GM19193 (cell line): ENCODE measurements around the gene RAPGEFL1.

Source experiments
- POLR2A ChIP-seq: IDR thresholded peaks from 4 replicates; pipeline ENCODE4 v1.6.1; 2011; ENCODE audit not compliant: insufficient read depth, insufficient read length; ENCODE audit errors: extremely low read depth

The RAPGEFL1 gene

DNA sequence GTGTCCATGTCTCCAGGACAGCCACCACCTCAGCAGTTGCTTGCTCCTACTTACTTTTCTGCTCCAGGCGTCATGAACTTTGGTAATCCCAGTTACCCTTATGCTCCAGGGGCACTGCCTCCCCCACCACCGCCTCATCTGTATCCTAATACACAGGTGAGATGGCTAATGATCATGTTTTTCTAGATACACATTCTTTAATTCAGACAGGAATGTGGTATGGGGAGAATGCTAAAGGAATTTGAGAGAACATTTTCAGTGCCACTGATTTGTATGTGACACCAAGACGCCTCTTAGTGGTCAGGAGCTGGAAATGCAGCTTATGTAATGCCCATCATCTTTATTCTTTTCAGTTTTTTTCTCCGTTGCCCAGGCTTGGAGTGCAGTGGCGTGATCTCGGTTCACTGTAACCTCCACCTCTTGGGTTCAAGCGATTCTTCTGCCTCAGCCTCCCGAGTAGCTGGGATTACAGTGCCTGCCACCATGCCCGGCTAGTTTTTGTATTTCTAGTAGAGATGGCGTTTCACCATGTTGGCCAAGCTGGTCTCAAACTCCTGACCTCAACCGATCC, 8.9 kb upstream of the RAPGEFL1 start:
- TF ChIP-seq POLR2A = no peak

DNA sequence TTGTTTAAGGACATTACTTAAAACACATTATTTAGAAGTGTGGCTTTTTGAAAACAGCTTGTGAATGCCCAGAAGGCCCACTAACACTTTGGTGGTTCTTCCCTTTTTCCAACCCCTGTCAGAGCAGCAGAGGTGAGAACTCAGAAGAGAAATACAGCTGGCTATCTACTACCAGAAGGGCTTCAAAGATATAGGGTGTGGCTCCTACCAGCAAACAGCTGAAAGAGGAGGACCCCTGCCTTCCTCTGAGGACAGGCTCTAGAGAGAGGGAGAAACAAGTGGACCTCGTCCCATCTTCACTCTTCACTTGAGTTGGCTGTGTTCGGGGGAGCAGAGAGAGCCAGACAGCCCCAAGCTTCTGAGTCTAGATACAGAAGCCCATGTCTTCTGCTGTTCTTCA, 6.9 kb upstream of the RAPGEFL1 start:
- TF ChIP-seq POLR2A = no peak

DNA sequence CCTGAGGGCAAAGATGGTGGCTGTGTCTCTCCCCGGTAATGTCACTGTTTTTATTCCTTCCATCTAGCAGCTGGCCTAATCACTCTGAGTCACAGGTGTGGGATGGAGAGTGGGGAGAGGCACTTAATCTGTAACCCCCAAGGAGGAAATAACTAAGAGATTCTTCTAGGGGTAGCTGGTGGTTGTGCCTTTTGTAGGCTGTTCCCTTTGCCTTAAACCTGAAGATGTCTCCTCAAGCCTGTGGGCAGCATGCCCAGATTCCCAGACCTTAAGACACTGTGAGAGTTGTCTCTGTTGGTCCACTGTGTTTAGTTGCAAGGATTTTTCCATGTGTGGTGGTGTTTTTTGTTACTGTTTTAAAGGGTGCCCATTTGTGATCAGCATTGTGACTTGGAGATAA, 5.5 kb upstream of the RAPGEFL1 start:
- TF ChIP-seq POLR2A = no peak

DNA sequence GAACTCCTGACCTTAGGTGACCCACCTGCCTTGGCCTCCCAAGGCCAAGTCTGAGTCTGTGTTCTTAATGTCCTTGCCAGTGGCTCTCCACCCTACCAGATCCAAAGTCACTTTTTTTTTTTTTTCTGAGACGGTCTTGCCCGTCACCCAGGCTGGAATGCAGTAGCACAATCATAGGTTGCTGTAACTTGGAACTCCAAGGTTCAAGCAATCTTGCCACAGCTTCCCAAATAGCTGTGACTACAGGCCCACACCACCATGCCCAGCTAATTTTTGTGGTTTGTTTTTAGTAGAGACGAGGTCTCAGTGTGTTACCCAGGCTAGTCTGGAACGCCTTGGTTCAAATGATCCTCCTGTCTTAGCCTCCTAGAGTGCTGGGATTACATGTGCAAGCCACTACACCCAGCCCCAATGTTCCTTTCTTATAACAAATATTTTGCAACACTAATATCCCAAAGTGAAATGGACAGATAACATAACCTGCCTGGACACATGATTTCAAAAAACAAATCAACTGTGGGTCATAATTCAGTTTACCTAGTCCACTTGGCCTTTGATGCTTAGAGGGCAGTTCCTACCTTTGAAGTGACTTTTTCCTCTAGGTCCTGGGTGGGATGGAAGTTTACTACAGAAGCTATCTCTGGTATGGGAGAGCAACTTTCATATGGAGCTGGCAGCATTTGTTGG, 4.0 kb upstream of the RAPGEFL1 start:
- TF ChIP-seq POLR2A = no peak

DNA sequence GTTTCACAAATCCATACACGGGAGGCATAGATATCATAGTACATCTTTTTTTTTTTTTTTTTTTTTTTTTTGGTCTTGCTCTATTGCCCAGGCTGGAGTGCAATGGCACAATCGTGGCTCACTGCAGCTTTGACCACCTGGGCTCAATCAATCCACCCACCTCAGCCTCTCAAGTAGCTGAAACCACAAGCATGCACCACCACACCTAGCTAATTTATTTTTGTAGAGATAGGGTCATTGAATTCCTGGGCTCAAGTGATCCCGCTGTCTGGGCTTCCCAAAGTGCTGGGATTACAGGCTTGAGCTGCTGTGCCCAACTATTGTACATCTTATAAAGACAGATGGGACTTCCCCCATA, 3.5 kb upstream of the RAPGEFL1 start:
- TF ChIP-seq POLR2A = no peak

DNA sequence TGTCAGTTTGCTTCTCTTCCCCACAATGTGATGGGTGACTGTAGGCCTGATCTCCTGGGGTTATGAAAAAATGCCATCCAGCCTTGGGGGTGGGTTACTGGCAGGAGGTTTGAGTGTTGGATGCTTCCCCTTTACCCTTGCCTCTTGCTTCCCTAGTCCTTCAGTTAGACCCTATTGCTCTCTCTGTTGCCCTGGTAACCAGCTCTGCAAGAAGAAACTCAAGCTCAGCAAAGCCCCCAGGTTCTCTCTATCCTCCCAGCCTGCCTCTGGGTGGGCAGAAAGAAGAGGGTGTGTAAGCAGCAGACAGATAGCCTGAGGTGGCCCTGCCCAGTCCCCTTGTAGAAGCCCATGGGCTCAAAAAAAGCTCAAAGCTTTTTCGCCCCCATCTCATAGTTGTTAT, 2.8 kb upstream of the RAPGEFL1 start:
- no peak for TF ChIP-seq POLR2A

DNA sequence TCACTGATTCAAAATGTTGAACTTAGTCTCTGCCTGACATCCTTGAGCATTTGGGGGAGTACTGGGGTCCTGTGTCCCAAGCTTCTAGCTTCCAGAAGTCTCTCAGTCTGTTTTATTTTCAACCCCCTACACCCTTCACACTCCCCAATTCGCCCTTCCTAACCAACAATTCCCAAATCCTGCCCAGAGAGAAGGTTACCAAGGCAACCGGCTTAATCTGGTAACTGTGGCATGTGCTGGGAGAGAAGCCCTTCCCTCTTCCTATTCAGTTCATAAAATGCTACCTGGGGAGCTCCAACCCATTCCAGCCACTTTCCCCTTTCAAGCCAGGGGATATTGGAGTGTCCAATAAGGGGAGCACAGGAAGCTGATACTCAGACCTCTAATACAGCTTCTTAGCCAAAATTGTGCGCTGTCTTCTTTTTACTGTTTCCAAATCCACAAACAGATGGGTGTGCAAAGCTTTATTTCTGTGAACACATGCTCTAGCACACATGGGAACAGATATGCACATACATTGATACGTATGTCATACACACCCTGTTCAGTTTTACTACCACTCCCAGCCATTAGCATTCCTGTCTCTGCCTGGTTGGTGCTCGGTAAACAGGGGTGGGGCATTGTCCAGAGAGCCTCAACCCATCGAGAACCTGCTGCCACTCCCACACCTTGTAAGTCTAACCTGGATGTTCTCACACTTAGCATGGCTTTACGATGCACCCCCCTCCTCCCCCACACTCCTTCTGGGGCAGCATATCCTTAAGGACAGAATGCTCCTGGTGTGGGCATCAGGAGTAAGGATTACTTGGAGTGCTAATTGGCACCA, 1.1 kb upstream of the RAPGEFL1 start:
- TF ChIP-seq POLR2A = no peak

DNA sequence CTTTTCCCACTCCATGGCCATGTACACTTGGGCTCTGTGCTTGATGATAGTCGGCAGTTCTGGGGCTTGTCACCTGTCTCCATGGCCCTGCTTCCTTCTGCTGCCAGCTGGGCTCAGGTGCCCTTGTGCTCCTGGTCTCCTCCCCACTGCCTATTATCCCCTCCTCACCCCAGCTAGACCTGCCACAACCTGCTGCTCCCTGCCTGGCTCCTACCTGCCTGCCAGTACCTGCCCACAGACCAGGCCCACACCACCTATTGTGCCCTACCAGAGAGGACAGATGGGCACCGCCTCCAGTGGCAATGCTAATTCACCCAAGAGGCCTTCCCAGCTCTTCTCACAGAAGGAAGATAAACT, 538 bp upstream of the RAPGEFL1 start:
- no peak for TF ChIP-seq POLR2A

DNA sequence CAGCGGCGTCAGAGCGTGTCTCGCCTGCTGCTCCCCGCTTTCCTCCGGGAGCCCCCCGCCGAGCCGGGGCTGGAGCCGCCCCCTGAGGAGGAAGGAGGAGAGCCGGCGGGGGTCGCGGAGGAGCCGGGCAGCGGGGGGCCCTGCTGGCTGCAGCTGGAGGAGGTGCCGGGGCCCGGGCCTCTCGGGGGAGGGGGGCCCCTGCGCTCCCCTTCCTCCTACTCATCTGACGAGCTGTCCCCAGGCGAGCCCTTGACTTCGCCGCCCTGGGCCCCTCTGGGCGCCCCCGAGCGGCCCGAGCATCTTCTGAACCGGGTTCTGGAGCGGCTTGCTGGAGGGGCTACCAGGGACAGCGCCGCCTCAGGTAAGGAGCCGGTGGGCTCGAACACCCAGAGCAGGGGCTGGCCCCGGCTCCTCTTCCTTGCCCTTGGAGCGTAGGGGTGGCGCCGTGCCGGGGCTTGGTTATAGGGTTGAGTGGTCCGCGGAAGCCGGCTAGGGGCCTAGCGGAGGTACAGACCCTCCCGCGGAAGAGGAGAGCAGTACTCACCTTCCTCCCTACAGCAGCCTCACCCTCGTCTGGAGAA, 841 bp downstream of the RAPGEFL1 start:
- no peak for TF ChIP-seq POLR2A

DNA sequence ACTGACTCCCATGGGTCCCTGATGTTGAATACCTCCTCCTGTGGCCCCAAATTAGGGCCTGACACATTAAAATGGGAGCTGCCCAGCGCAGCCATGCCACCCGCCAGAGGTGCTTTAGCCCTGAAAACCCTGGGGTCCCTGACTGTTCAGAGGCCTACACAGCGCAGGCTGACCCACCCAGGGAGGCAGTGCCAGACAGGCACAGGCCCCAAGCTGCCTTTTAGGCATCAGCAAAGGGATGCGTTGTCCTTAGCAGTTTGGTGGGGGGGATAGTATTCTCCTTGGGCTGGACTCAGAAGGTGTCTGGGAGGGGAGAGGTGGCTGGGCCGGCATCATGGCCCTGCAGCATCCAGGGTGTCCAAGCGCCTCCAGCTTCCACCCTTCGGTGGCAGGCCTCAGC, 1.4 kb downstream of the RAPGEFL1 start:
- TF ChIP-seq POLR2A = no peak

DNA sequence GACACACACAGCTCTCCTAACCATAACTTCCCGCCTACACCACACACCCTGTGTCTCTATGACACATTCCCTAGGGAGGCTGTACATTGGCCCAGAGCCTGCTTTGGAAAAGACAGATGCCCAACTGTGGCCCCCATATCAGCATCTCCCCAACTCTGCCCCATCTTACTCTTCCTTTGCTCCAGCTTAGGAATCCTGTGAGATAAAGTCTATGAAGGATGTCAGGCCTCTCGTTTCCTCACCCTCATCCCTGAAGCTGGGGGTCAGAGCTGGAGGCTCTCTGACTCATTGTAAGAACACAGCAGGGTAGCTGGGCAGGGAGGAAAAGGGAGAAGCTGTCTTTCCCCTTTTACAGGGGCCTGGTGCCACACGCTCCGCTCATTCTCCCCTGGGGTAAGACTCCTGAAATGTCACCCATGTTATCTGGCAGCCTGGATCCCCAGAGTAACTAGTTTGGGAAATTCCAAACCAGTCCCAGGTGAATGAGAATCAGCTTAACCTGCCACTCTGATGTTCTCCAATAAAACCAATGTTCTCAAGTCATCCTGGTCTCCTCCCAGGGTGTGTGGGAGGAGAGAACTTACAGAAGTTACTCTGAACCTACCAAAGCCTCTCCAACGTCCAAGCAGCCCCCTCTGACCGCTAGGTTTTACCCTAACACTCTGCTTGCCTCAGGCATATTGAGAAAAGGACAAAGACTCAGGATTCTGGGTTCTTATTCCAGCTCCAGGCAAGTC, 2.8 kb downstream of the RAPGEFL1 start:
- no peak for TF ChIP-seq POLR2A

DNA sequence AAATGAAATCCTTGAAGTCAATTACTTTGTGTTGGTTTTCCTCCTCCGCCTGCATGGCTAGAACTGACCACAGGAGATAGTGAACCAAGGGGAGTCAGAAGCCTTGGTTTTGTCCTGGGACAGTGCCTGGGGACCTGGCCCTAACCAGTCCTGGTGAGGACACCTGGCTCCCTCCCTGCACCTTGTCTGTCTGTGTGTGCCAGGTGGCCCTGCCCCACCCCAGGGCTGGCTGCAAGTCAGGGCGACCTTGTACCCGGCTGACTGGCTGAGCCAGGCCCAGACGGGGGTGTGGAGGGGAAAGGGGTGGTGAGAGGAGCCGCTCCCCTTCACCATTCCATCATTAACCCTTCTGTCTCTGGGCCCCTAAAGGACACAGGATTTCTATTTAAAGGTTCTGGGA, 3.4 kb downstream of the RAPGEFL1 start:
- no peak for TF ChIP-seq POLR2A

DNA sequence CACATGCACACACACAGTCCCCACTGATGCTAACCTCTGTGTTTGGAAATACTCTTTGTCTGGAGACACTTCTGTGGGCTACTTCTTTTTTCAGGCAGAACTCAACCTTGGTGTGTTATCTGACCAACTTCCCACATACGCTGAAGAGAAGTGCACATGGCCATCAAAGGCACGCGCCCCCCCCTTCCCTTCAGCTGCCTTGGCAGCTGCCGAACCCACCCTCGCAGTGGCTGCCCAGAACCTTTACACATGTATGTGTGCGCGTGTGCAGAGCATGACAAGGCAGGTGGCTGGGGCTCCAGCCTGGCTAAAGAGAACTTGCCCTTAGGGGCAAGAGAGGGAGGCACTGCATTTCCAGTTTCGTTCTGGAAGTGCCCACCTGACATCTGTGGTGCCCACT, 3.9 kb downstream of the RAPGEFL1 start:
- no peak for TF ChIP-seq POLR2A

DNA sequence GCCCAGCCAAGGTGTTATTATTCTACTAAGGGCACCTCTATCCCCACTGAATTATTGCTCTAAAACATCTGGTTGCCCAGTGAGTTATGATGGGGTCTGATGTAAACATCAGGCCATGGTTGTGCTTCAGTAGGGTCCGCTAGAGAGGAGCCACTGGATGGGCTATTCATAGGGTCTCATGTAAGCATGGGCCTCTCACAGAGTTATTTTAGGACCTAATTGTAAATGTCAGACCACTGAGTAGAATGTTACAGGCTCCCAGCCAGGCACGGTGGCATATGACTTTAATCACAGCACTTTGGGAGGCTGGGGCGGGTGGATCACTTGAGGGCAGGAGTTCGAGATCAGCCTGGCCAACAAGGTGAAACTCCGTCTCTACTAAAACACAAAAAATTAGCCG, 5.3 kb downstream of the RAPGEFL1 start:
- TF ChIP-seq POLR2A = no peak

DNA sequence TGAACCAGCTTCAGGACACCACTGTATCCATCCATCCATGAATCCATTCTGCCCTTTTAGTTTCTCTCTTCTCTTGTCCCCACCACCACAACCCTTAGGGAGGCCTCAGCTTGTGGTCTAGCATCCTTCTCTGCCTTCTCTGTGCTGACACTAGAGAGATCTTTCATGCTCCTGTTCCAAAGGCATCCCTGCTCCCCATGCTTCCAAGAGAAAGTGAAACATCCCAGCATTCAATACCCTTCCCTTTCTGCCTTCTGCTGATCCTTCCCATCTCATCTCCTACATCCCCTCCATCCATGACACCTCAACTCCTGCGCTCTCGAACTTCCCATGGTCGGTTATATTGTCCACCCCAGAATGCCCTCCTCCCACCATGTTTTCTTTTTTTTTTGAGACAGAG, 10.0 kb downstream of the RAPGEFL1 start:
- TF ChIP-seq POLR2A = no peak
